GM21367 (cell line): Measurements from ENCODE around the gene ANKRD2.
"Not testable (repeated sequence)": the region's sequence is repeated elsewhere in the genome, so short reads cannot be mapped to it uniquely, and the experiment has no call there.

Source experiments
- ATAC-seq: cut with Tn5 transposase; IDR thresholded peaks from one replicate; pipeline ENCODE4 v1.9.1; 2021; ENCODE audit not compliant: unreplicated experiment

ANKRD2 gene

GRCh38 chr10:97546456-97547270 lies 25.9 kb upstream of the ANKRD2 start:
- ATAC-seq = no peak

- ATAC-seq = no peak
These were observed 25.3 kb upstream of the ANKRD2 start for GRCh38 chr10:97547271-97547600.

GRCh38 chr10:97547962-97548361 lies 24.6 kb upstream of the ANKRD2 start:
- no peak for ATAC-seq

- ATAC-seq = no peak
These were observed 23.6 kb upstream of the ANKRD2 start for GRCh38 chr10:97548828-97549455.

GRCh38 chr10:97549587-97550322 lies 22.8 kb upstream of the ANKRD2 start:
- no peak for ATAC-seq

GRCh38 chr10:97550336-97551149 lies 22.0 kb upstream of the ANKRD2 start:
- ATAC-seq = no peak

GRCh38 chr10:97551271-97551670 lies 21.3 kb upstream of the ANKRD2 start:
- ATAC-seq = no peak

GRCh38 chr10:97553575-97554031 lies 19.0 kb upstream of the ANKRD2 start:
- ATAC-seq = no peak

GRCh38 chr10:97554336-97554735 lies 18.2 kb upstream of the ANKRD2 start:
- not testable (repeated sequence) for ATAC-seq

GRCh38 chr10:97555541-97555940 lies 17.0 kb upstream of the ANKRD2 start:
- not testable (repeated sequence) for ATAC-seq

GRCh38 chr10:97560731-97561381 lies 11.7 kb upstream of the ANKRD2 start:
- not testable (repeated sequence) for ATAC-seq

- not testable (repeated sequence) for ATAC-seq
These were observed 11.0 kb upstream of the ANKRD2 start for GRCh38 chr10:97561386-97562077.

GRCh38 chr10:97562329-97562728 lies 10.2 kb upstream of the ANKRD2 start:
- not testable (repeated sequence) for ATAC-seq

- ATAC-seq = no peak
These were observed 9.2 kb upstream of the ANKRD2 start for GRCh38 chr10:97563337-97563736.

GRCh38 chr10:97564776-97565175 lies 7.8 kb upstream of the ANKRD2 start:
- ATAC-seq = no peak

- ATAC-seq = no peak
These were observed 6.1 kb upstream of the ANKRD2 start for GRCh38 chr10:97566336-97566996.

GRCh38 chr10:97567891-97568290 lies 4.7 kb upstream of the ANKRD2 start:
- ATAC-seq = no peak

- ATAC-seq = no peak
These were observed 2.3 kb upstream of the ANKRD2 start for GRCh38 chr10:97570146-97570788.
